A673 (cell line): Measurements from ENCODE around the gene TPM1.

ENCODE experiments used
- EZH2 ChIP-seq: fragments of 200-600 bp; sonication (generic); IDR thresholded peaks from 2 replicates; pipeline ENCODE4 v1.6.1; 2017; ENCODE audit warnings: borderline replicate concordance, low read depth, mild to moderate bottlenecking, mixed read lengths, antibody characterized with exemption, low read length; ENCODE audit not compliant: poor library complexity, severe bottlenecking
- TF ChIP-seq, protein P1 (sequence below): fragments of 300-800, 200-600 bp; sonication (generic); conservative IDR thresholded peaks from 2 replicates; pipeline ENCODE4 v1.5.1; 2017; ENCODE audit warnings: low read depth, mild to moderate bottlenecking, antibody characterized with exemption, low read length, moderate library complexity, mixed read lengths

DNA sequence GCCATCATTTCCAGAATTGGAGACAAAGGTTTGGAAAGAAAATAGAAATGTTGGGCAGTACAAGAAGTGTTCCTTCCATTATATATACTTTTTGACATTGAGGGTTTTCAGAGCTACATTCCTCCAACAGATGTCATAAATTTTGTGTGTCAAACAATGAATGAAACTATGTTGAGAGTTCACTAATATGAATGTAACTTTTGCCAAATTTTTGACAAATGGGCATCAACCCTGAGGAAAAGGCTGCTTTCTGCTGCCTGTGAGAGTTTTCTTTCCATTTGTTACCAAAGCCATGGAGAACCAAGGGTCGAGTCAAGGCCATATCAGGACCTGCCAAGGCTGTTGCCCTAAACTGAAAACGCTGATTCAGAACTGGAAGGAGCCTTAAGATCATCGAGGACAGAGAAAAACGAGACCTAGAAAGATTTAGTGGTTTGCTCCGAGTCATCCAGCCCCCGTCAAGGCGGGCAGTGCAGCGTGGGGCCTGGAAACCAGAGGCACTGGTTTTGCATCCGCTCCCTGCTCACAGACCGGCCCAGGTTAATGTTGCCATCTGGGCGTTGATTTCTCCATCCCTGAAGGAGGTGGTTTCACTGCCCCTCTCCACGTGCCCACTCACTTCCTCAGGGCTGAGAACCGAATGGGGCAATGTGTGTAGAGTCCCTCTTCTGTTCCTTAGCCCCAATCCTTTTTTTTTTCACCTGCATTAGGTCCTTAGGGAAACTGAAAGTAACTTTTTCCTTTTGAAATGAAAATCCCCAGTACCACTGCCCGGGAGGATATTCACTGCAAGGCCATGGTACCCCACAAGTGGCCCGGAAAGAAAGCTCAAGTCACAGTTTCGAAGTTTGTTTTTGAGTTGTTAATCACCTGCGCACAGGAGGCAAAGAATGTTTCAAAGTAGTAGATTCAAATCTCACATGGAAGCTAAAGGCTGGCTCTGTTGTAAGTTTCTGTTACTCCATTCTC is 32.8 kb downstream of the TPM1 start:
- TF ChIP-seq, protein P1, sequence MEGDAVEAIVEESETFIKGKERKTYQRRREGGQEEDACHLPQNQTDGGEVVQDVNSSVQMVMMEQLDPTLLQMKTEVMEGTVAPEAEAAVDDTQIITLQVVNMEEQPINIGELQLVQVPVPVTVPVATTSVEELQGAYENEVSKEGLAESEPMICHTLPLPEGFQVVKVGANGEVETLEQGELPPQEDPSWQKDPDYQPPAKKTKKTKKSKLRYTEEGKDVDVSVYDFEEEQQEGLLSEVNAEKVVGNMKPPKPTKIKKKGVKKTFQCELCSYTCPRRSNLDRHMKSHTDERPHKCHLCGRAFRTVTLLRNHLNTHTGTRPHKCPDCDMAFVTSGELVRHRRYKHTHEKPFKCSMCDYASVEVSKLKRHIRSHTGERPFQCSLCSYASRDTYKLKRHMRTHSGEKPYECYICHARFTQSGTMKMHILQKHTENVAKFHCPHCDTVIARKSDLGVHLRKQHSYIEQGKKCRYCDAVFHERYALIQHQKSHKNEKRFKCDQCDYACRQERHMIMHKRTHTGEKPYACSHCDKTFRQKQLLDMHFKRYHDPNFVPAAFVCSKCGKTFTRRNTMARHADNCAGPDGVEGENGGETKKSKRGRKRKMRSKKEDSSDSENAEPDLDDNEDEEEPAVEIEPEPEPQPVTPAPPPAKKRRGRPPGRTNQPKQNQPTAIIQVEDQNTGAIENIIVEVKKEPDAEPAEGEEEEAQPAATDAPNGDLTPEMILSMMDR = no peak
- TF ChIP-seq EZH2 = no peak
